ENCODE measurements around the gene TIAM2. TPM values are rescaled to one million over a fixed set of nuclear protein-coding genes. Genes with fewer than 3 reads are reported as not detected.
"Not testable (repeated sequence)": the region's sequence is repeated elsewhere in the genome, so short reads cannot be mapped to it uniquely, and the experiment has no call there.

TIAM2 gene
- total RNA-seq, 2 donors from 2014 or later, result 2.5 to 12.5 TPM

- Mint-ChIP-seq H3K36me3 (peaks cover 0 to 6% of the 10 kb centered on the region in 2 donors), H3K9me3 (no peaks in the 10 kb centered on the region), H3K27ac (no peak overlapping the region)
- DNase-seq (ENCODE audit: low spot score in 2 of 2) (no peak), ATAC-seq (no peak)
Measured at GRCh38 chr6:155221086-155221485, 226.0 kb downstream of the TIAM2 start.

- DNase-seq (ENCODE audit: low spot score in 2 of 2), result no peak
- peaks cover 0 to 14% of the 10 kb centered on the region in 2 donors for H3K36me3 Mint-ChIP-seq
- H3K27ac Mint-ChIP-seq, result no peak overlapping the region
- no peak for ATAC-seq
- no peaks in the 10 kb centered on the region for H3K9me3 Mint-ChIP-seq
Measured at GRCh38 chr6:155222506-155222905, 227.4 kb downstream of the TIAM2 start.

- DNase-seq (ENCODE audit: low spot score in 2 of 2) (peak; percentile 50 to 67), ATAC-seq (peak; percentile 99)
- Mint-ChIP-seq H3K36me3 (peaks cover 0 to 16% of the 10 kb centered on the region in 2 donors), H3K27ac (peak overlapping the region; percentile 65 to 81), H3K9me3 (no peaks in the 10 kb centered on the region)
Measured at GRCh38 chr6:155223646-155224451, 228.7 kb downstream of the TIAM2 start.

GRCh38 chr6:155224618-155225017 is 229.5 kb downstream of the TIAM2 start:
- DNase-seq (ENCODE audit: low spot score in 2 of 2), result no peak
- peak in 1 of 2 donors; percentile 2 for ATAC-seq
- H3K27ac Mint-ChIP-seq, result peak overlapping the region; percentile 65 to 81
- peaks cover 0 to 19% of the 10 kb centered on the region in 2 donors for H3K36me3 Mint-ChIP-seq
- peaks cover 0 to 2% of the 10 kb centered on the region in 2 donors for H3K9me3 Mint-ChIP-seq

- peaks cover 4 to 28% of the 10 kb centered on the region in 2 donors for H3K36me3 Mint-ChIP-seq
- no peak overlapping the region for H3K27ac Mint-ChIP-seq
- DNase-seq (ENCODE audit: low spot score in 2 of 2) (no peak), ATAC-seq (no peak)
- peaks cover 0 to 9% of the 10 kb centered on the region in 2 donors for H3K9me3 Mint-ChIP-seq
Measured at GRCh38 chr6:155227046-155227445, 231.9 kb downstream of the TIAM2 start.

GRCh38 chr6:155228546-155229166 is 233.5 kb downstream of the TIAM2 start:
- Mint-ChIP-seq H3K9me3 (peaks cover 0 to 9% of the 10 kb centered on the region in 2 donors), H3K27ac (peak overlapping the region in 1 of 2 donors; percentile 20), H3K36me3 (peaks cover 4 to 28% of the 10 kb centered on the region in 2 donors)
- no peak for ATAC-seq
- no peak for DNase-seq (ENCODE audit: low spot score in 2 of 2)

- ATAC-seq; H3K9me3 Mint-ChIP-seq; H3K27ac Mint-ChIP-seq; DNase-seq (ENCODE audit: low spot score in 2 of 2): not testable (repeated sequence)
- peaks cover 4 to 28% of the 10 kb centered on the region in 2 donors for H3K36me3 Mint-ChIP-seq
Measured at GRCh38 chr6:155230975-155231374, 235.9 kb downstream of the TIAM2 start.

- DNase-seq (ENCODE audit: low spot score in 2 of 2), result no peak
- Mint-ChIP-seq H3K36me3 (peaks cover 4 to 30% of the 10 kb centered on the region in 2 donors), H3K9me3 (peaks cover 0 to 10% of the 10 kb centered on the region in 2 donors), H3K27ac (no peak overlapping the region)
- ATAC-seq, result no peak
Measured at GRCh38 chr6:155232848-155233247, 237.7 kb downstream of the TIAM2 start.

GRCh38 chr6:155234167-155234566 is 239.1 kb downstream of the TIAM2 start:
- no peak for DNase-seq (ENCODE audit: low spot score in 2 of 2)
- Mint-ChIP-seq H3K27ac (no peak overlapping the region), H3K36me3 (peaks cover 4 to 40% of the 10 kb centered on the region in 2 donors), H3K9me3 (peaks cover 0 to 21% of the 10 kb centered on the region in 2 donors)
- no peak for ATAC-seq

- no peak for ATAC-seq
- DNase-seq (ENCODE audit: low spot score in 2 of 2), result no peak
- peaks cover 0 to 18% of the 10 kb centered on the region in 2 donors for H3K9me3 Mint-ChIP-seq
Measured at GRCh38 chr6:155234687-155235086, 239.6 kb downstream of the TIAM2 start.

GRCh38 chr6:155235087-155235486 is 240.0 kb downstream of the TIAM2 start:
- ATAC-seq, result no peak
- no peak for DNase-seq (ENCODE audit: low spot score in 2 of 2)
- H3K36me3 Mint-ChIP-seq, result peaks cover 3 to 37% of the 10 kb centered on the region in 2 donors
- H3K9me3 Mint-ChIP-seq, result peaks cover 0 to 18% of the 10 kb centered on the region in 2 donors
- H3K27ac Mint-ChIP-seq, result no peak overlapping the region

More at GRCh38 chr6:155234687-155235086, 239.6 kb downstream of the TIAM2 start:
- H3K36me3 Mint-ChIP-seq, result peaks cover 4 to 37% of the 10 kb centered on the region in 2 donors
- no peak overlapping the region for H3K27ac Mint-ChIP-seq

- Mint-ChIP-seq H3K27ac (no peak overlapping the region), H3K36me3 (peaks cover 4 to 43% of the 10 kb centered on the region in 2 donors), H3K9me3 (peaks cover 0 to 17% of the 10 kb centered on the region in 2 donors)
- no peak for ATAC-seq
- DNase-seq (ENCODE audit: low spot score in 2 of 2), result no peak
Measured at GRCh38 chr6:155237613-155238012, 242.5 kb downstream of the TIAM2 start.

- H3K36me3 Mint-ChIP-seq, result peaks cover 4 to 51% of the 10 kb centered on the region in 2 donors
- H3K9me3 Mint-ChIP-seq, result peaks cover 0 to 17% of the 10 kb centered on the region in 2 donors
- DNase-seq (ENCODE audit: low spot score in 2 of 2) (no peak), ATAC-seq (no peak)
- peak overlapping the region in 1 of 2 donors; percentile 46 for H3K27ac Mint-ChIP-seq
Measured at GRCh38 chr6:155240905-155241600, 245.9 kb downstream of the TIAM2 start.

- Mint-ChIP-seq H3K27ac (no peak overlapping the region), H3K36me3 (peaks cover 4 to 49% of the 10 kb centered on the region in 2 donors), H3K9me3 (peaks cover 0 to 17% of the 10 kb centered on the region in 2 donors)
- no peak for DNase-seq (ENCODE audit: low spot score in 2 of 2)
- ATAC-seq, result no peak
Measured at GRCh38 chr6:155241966-155242365, 246.9 kb downstream of the TIAM2 start.

- peaks cover 4 to 34% of the 10 kb centered on the region in 2 donors for H3K36me3 Mint-ChIP-seq
- H3K27ac Mint-ChIP-seq, result peak overlapping the region in 1 of 2 donors; percentile 82
Measured at GRCh38 chr6:155244434-155244833, 249.3 kb downstream of the TIAM2 start.

GRCh38 chr6:155245193-155245592 is 250.1 kb downstream of the TIAM2 start:
- DNase-seq (ENCODE audit: low spot score in 2 of 2) (no peak), ATAC-seq (no peak)
- H3K27ac Mint-ChIP-seq, result no peak overlapping the region
- peaks cover 4 to 31% of the 10 kb centered on the region in 2 donors for H3K36me3 Mint-ChIP-seq
- peaks cover 0 to under 1% of the 10 kb centered on the region in 2 donors for H3K9me3 Mint-ChIP-seq

More at GRCh38 chr6:155244434-155244833, 249.3 kb downstream of the TIAM2 start:
- no peak for DNase-seq (ENCODE audit: low spot score in 2 of 2)
- peaks cover 0 to 5% of the 10 kb centered on the region in 2 donors for H3K9me3 Mint-ChIP-seq
- ATAC-seq, result no peak

- no peaks in the 10 kb centered on the region for H3K9me3 Mint-ChIP-seq
- DNase-seq (ENCODE audit: low spot score in 2 of 2) (no peak), ATAC-seq (no peak)
- H3K27ac Mint-ChIP-seq, result no peak overlapping the region
- H3K36me3 Mint-ChIP-seq, result peaks cover 0 to 25% of the 10 kb centered on the region in 2 donors
Measured at GRCh38 chr6:155245831-155246230, 250.7 kb downstream of the TIAM2 start.

All from activated naive CD4-positive, alpha-beta T cell treated with anti-CD3 and anti-CD28 coated beads, Interleukin-2, amount 50 U/mL, for 72 hours (primary cell).